PFSK-1 (cell line): ENCODE measurements around the gene GABRR3.

Experiments used
- FOXP2 ChIP-seq: optimal IDR thresholded peaks from 2 replicates; pipeline ENCODE3; 2011; ENCODE audit warnings: borderline replicate concordance, control low read depth, inconsistent platforms; ENCODE audit not compliant: insufficient read depth; ENCODE audit errors: extremely low read length, extremely low read depth
- POLR2AphosphoS5 ChIP-seq: IDR thresholded peaks from 2 replicates; pipeline ENCODE4 v1.6.1; 2012; ENCODE audit warnings: low read depth, mild to moderate bottlenecking, control low read depth, low read length, moderate library complexity
- REST ChIP-seq, 2 experiments: IDR thresholded peaks; 2 replicates each; pipeline versions ENCODE4 v1.6.1 to v1.8.0; 2011 to 2012; ENCODE audit warnings: low read depth in 2 of 2, low read length in 2 of 2, control low read depth in 1 of 2, inconsistent platforms in 1 of 2, mild to moderate bottlenecking in 1 of 2, moderate library complexity in 1 of 2; ENCODE audit not compliant: insufficient read depth in 1 of 2
- SIN3A ChIP-seq: IDR thresholded peaks from 2 replicates; pipeline ENCODE4 v1.6.1; 2012; ENCODE audit warnings: mild to moderate bottlenecking, low read length, moderate library complexity, borderline replicate concordance; ENCODE audit not compliant: insufficient read depth
- TAF1 ChIP-seq: IDR thresholded peaks from 2 replicates; pipeline ENCODE4 v1.6.1; 2012; ENCODE audit warnings: low read length, control low read depth, borderline replicate concordance; ENCODE audit not compliant: insufficient read depth

Gene GABRR3

DNA sequence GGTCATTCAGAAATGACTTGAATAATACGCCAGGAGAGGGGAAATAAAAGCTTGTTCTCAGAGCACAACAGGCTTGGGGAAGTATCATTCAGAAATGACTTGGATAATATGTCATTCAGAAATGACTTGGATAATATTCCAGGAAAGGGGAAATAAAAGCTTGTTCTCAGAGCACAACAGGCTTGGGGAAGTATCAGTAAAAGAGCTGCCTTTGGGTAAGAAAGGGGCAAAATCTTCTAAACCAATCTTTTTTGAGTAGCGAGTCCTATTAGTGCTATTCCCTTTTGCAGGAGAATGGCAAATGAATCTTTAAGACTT, 20.9 kb downstream of the GABRR3 start:
- TF ChIP-seq REST (IDR thresholded peaks at IDR 0.05; ENCODE audit: insufficient read depth in 1 of 2, low read depth in 2 of 2, low read length in 2 of 2): no peak
- no peak for TF ChIP-seq FOXP2
- TF ChIP-seq SIN3A: no peak
- no peak for TF ChIP-seq TAF1
- TF ChIP-seq POLR2AphosphoS5: no peak

- TF ChIP-seq REST (IDR thresholded peaks at IDR 0.05; ENCODE audit: insufficient read depth in 1 of 2, low read depth in 2 of 2, low read length in 2 of 2) (no peak), FOXP2 (no peak), TAF1 (no peak)
Observed at GRCh38 chr3:98013411-98014267, 21.5 kb downstream of the GABRR3 start.

DNA sequence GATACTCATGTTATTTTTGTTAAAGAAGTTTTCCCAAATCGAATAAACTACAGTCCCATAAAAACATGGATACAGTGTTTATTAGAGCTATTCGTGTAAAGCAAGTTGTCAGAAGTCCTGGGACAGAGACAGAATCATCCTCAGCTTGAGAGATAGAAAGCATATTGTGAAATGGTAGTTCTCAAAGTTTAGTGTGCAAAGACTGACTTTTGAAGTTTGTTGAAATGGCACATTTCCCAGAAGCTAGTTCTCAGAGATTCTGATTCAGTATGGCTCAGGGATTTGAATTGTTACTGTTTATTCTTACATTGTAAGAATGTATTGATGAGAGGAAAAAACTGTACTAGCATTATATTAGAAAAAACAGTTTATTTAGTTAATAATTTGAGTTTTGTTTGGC, 22.1 kb downstream of the GABRR3 start:
- TF ChIP-seq REST (IDR thresholded peaks at IDR 0.05; ENCODE audit: insufficient read depth in 1 of 2, low read depth in 2 of 2, low read length in 2 of 2): no peak
- no peak for TF ChIP-seq SIN3A
- no peak for TF ChIP-seq FOXP2
- TF ChIP-seq POLR2AphosphoS5: no peak
- no peak for TF ChIP-seq TAF1

GRCh38 chr3:98010194-98010882, 24.8 kb downstream of the GABRR3 start:
- TF ChIP-seq FOXP2 (no peak), REST (IDR thresholded peaks at IDR 0.05; ENCODE audit: insufficient read depth in 1 of 2, low read depth in 2 of 2, low read length in 2 of 2) (no peak), TAF1 (no peak), POLR2AphosphoS5 (no peak), SIN3A (no peak)

- no peak for TF ChIP-seq SIN3A
- no peak for TF ChIP-seq TAF1
- no peak for TF ChIP-seq FOXP2
- TF ChIP-seq REST (IDR thresholded peaks at IDR 0.05; ENCODE audit: insufficient read depth in 1 of 2, low read depth in 2 of 2, low read length in 2 of 2): no peak
- TF ChIP-seq POLR2AphosphoS5: no peak
Observed at GRCh38 chr3:98008855-98009254, 26.3 kb downstream of the GABRR3 start.
